Activated CD4-positive, alpha-beta T cell treated with anti-CD3 and anti-CD28 coated beads, Interleukin-2, amount 50 U/mL, for 4 hours (primary cell): ENCODE results near the gene BEAN1.
"Not testable (repeated sequence)": the region's sequence is repeated elsewhere in the genome, so short reads cannot be mapped to it uniquely, and the experiment has no call there.

Experiments
- DNase-seq, 2 experiments: peaks; one replicate each; pipeline ENCODE4 v3.0.0-alpha.2; 2020

The BEAN1 gene

GRCh38 chr16:66442502-66443268 is 15.6 kb downstream of the BEAN1 start:
- DNase-seq = no peak

GRCh38 chr16:66443269-66443652 is 16.2 kb downstream of the BEAN1 start:
- DNase-seq = no peak

GRCh38 chr16:66444049-66444481 is 17.0 kb downstream of the BEAN1 start:
- no peak for DNase-seq

- no peak for DNase-seq
These were observed 19.6 kb downstream of the BEAN1 start for GRCh38 chr16:66446737-66447136.

GRCh38 chr16:66447491-66447890 is 20.4 kb downstream of the BEAN1 start:
- no peak for DNase-seq

GRCh38 chr16:66451548-66451947 is 24.5 kb downstream of the BEAN1 start:
- DNase-seq = no peak

GRCh38 chr16:66453230-66453629 is 26.1 kb downstream of the BEAN1 start:
- DNase-seq = not testable (repeated sequence)

GRCh38 chr16:66454751-66455150 is 27.7 kb downstream of the BEAN1 start:
- DNase-seq = no peak

- DNase-seq = no peak
These were observed 28.9 kb downstream of the BEAN1 start for GRCh38 chr16:66455970-66456369.

GRCh38 chr16:66457888-66458287 is 30.8 kb downstream of the BEAN1 start:
- no peak for DNase-seq

- DNase-seq = no peak
These were observed 31.2 kb downstream of the BEAN1 start for GRCh38 chr16:66458292-66458691.

GRCh38 chr16:66458853-66459252 is 31.8 kb downstream of the BEAN1 start:
- no peak for DNase-seq

- no peak for DNase-seq
These were observed 32.8 kb downstream of the BEAN1 start for GRCh38 chr16:66459878-66460277.

GRCh38 chr16:66460703-66461102 is 33.6 kb downstream of the BEAN1 start:
- no peak for DNase-seq

GRCh38 chr16:66462912-66463311 is 35.8 kb downstream of the BEAN1 start:
- DNase-seq = no peak

GRCh38 chr16:66465946-66466345 is 38.9 kb downstream of the BEAN1 start:
- not testable (repeated sequence) for DNase-seq

GRCh38 chr16:66466636-66467035 is 39.5 kb downstream of the BEAN1 start:
- DNase-seq = not testable (repeated sequence)

- DNase-seq = no peak
These were observed 40.5 kb downstream of the BEAN1 start for GRCh38 chr16:66467611-66468010.

- no peak for DNase-seq
These were observed 41.3 kb downstream of the BEAN1 start for GRCh38 chr16:66468321-66468965.

GRCh38 chr16:66469291-66469946 is 42.3 kb downstream of the BEAN1 start:
- no peak for DNase-seq

- no peak for DNase-seq
These were observed 43.0 kb downstream of the BEAN1 start for GRCh38 chr16:66469947-66470546.

- DNase-seq = no peak
These were observed 43.5 kb downstream of the BEAN1 start for GRCh38 chr16:66470556-66470955.

- DNase-seq = no peak
These were observed 44.2 kb downstream of the BEAN1 start for GRCh38 chr16:66471264-66471663.
